HUES6 (cell line): ENCODE data around the gene GNAI3.

Experiments
- H3K27ac ChIP-seq: 2 replicates; pipeline ENCODE4 v1.7.0; 2013; ENCODE audit warnings: low read depth, mild to moderate bottlenecking, low read length, inconsistent platforms
- H3K27me3 ChIP-seq: 2 replicates; pipeline ENCODE4 v1.6.1; 2013; ENCODE audit warnings: low read length; ENCODE audit not compliant: control insufficient read depth, insufficient read depth
- H3K36me3 ChIP-seq: 2 replicates; pipeline ENCODE4 v1.6.1; 2013; ENCODE audit warnings: low read length; ENCODE audit not compliant: control insufficient read depth, insufficient read depth
- H3K4me1 ChIP-seq: 2 replicates; pipeline ENCODE4 v1.6.1; 2013; ENCODE audit warnings: low read length; ENCODE audit not compliant: control insufficient read depth, insufficient read depth
- H3K4me3 ChIP-seq: 2 replicates; pipeline ENCODE4 v1.5.1; 2013; ENCODE audit warnings: low read depth, low read length
- H3K9ac ChIP-seq: one replicate; pipeline ENCODE4 v1.6.1; 2013; ENCODE audit warnings: mild to moderate bottlenecking, low read length
- H3K9me3 ChIP-seq: 2 replicates; pipeline ENCODE4 v1.6.1; 2013; ENCODE audit warnings: low read depth, low read length; ENCODE audit not compliant: control insufficient read depth, insufficient read depth

The GNAI3 gene

DNA sequence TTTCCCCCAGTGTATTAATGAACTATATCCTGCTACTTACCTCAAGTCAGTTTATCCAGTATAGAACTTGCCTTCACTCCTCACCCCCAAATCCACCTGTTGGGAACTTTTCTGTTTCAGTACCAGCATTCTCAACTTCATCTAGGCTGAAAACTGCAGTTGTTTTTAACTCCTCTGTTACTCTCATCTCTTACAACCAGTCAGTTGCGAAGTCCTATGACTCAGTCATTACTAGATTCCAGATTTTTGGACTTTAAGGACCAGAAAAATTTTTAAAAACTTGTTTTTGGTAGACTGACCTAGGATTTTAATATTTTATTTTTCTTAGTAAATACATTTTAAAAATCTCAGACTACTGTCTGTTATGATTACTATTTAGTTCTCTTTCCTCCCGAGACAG, 8.1 kb downstream of the GNAI3 start:
- Histone ChIP-seq H3K27me3 (no peaks in the 10 kb centered on the region), H3K4me1 (0 out of 2 replicates have a peak, but pooled peaks cover 16% of the 10 kb centered on the region), H3K9ac (no peak overlapping the region), H3K9me3 (no peaks in the 10 kb centered on the region), H3K27ac (no peak overlapping the region), H3K36me3 (no peaks in the 10 kb centered on the region), H3K4me3 (no peak overlapping the region)

DNA sequence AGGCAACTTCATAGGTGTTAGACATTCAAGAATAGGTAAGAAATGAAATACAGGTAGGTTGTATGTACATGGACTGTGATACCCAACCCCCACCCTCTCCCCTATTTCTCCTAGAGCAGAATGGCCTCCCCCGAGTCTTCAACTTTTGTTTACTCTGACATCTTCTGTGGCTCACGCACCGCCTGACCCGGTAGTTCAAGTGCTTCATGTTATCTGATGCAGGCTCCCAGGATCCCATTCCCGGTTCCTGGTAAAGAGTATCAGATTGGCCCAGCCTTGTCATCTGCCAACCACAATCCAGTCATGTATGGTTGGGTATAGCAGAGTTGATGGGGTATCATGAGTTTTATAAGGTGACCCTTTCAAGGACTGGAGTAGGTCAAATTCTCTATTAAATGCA, 9.1 kb downstream of the GNAI3 start:
- no peaks in the 10 kb centered on the region for H3K9me3 ChIP-seq
- no peak overlapping the region for H3K4me3 ChIP-seq
- no peaks in the 10 kb centered on the region for H3K27me3 ChIP-seq
- H3K9ac ChIP-seq = no peak overlapping the region
- H3K27ac ChIP-seq = no peak overlapping the region
- no peaks in the 10 kb centered on the region for H3K36me3 ChIP-seq
- peaks cover 19% of the 10 kb centered on the region for H3K4me1 ChIP-seq

DNA sequence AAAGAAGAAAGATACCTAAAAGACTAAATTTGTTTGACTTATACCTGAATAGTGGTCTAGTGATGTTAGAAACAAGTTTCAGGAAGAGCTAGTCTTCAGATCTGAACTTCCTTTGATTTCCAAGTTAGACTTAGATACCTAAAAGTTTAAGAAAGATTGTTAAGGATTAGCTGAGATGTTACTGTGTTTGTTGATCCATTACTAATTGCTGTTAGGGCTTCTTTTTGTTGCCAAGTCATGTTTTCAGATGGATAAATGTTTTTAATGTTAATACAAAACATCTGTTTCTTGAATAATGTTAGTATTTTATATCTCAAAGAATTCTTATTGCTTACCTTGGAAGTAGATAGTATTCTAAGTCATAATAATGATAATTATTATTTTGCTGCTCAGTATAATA, 11.6 kb downstream of the GNAI3 start:
- Histone ChIP-seq H3K9me3 (no peaks in the 10 kb centered on the region), H3K4me1 (peaks cover 43% of the 10 kb centered on the region), H3K27ac (0 out of 2 replicates have a peak overlapping the region, but pooled peaks have one; percentile 28), H3K27me3 (no peaks in the 10 kb centered on the region), H3K9ac (no peak overlapping the region), H3K4me3 (no peak overlapping the region), H3K36me3 (no peaks in the 10 kb centered on the region)

DNA sequence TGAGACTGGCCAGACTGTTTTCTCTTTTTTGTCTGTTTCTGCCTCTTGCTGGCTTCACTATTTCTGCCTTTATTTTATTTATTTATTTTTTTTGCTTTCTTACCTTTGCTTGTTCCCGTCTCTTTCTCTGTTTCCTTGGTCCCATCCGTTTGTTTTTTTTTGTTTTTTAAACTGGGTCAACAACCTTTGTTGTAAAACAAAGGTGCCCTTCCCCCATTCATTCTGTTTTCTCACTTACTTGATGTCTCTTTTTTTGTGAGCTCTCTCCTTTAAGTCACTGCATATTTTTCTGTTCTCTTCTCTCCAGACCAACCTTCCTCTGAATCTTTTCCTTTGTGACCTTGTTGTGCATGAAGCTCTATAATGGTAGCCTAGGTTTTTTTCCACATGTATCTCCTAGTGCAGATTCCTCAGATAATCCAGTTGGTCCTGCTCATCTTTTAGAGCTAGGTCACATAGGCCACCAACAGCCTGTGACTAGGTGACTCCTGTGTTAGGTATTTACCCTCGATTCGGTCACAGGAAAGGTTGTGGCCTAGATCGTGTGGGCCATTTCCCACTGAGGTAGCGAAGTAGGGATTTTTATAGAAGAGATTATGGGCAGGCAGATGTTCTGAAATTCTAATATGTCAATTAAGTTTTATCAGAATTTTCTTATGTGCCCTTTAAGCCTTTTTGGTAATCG, 15.9 kb downstream of the GNAI3 start:
- H3K9ac ChIP-seq = peak overlapping the region; percentile 46

DNA sequence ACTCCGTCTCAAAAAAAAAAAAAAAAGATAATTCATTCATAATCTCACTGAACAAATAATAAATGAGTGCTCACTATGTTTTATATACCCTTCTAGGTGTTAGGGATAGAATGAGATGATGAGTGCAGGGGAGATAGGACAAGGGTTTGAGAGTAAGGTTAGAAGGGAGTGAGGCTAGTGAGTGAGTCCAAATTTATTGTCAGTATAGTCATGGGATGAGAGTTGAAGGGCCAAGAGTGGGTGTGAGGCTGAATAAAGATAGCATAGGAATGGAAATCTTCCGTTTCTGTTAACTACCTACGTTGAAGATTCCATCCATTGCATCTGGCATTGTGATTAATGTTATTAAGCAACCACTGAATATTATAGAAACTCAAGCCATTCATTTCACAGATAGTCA, 16.8 kb downstream of the GNAI3 start:
- peak overlapping the region; percentile 89; the same call in 1 of the 2 replicates for H3K27ac ChIP-seq
- no peak overlapping the region for H3K9ac ChIP-seq
- H3K4me1 ChIP-seq = peaks cover 52% of the 10 kb centered on the region
- H3K9me3 ChIP-seq = no peaks in the 10 kb centered on the region
- no peaks in the 10 kb centered on the region for H3K27me3 ChIP-seq
- no peak overlapping the region for H3K4me3 ChIP-seq
- no peaks in the 10 kb centered on the region for H3K36me3 ChIP-seq

More for the DNA sequence above, 15.9 kb downstream of the GNAI3 start:
- no peaks in the 10 kb centered on the region for H3K9me3 ChIP-seq
- peak overlapping the region; percentile 48 for H3K4me3 ChIP-seq
- peak overlapping the region; percentile 89 for H3K27ac ChIP-seq
- H3K36me3 ChIP-seq = no peaks in the 10 kb centered on the region
- peaks cover 51% of the 10 kb centered on the region for H3K4me1 ChIP-seq
- no peaks in the 10 kb centered on the region for H3K27me3 ChIP-seq

DNA sequence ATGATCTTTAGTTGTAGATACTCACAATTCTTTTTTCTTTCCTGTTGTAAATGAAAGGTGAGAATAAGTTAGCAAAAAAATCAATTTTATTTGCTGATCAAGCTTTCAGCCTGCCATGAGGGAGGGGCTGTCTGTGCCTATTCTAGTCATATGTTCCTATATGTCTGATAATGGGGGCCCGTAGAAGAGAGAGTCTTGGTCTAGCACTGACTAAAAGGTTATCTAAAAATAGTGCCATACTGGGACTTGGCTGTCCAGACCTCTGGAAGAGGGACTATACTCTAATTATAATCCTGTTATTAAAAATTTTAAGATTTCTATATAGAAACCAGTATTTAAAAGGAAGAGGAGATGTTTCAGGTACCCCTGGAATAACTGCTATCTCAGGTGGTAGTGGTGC, 18.6 kb downstream of the GNAI3 start:
- H3K4me1 ChIP-seq = peaks cover 44% of the 10 kb centered on the region
- no peaks in the 10 kb centered on the region for H3K36me3 ChIP-seq
- H3K9ac ChIP-seq = no peak overlapping the region
- H3K27me3 ChIP-seq = no peaks in the 10 kb centered on the region
- H3K27ac ChIP-seq = no peak overlapping the region
- no peaks in the 10 kb centered on the region for H3K9me3 ChIP-seq
- no peak overlapping the region for H3K4me3 ChIP-seq

DNA sequence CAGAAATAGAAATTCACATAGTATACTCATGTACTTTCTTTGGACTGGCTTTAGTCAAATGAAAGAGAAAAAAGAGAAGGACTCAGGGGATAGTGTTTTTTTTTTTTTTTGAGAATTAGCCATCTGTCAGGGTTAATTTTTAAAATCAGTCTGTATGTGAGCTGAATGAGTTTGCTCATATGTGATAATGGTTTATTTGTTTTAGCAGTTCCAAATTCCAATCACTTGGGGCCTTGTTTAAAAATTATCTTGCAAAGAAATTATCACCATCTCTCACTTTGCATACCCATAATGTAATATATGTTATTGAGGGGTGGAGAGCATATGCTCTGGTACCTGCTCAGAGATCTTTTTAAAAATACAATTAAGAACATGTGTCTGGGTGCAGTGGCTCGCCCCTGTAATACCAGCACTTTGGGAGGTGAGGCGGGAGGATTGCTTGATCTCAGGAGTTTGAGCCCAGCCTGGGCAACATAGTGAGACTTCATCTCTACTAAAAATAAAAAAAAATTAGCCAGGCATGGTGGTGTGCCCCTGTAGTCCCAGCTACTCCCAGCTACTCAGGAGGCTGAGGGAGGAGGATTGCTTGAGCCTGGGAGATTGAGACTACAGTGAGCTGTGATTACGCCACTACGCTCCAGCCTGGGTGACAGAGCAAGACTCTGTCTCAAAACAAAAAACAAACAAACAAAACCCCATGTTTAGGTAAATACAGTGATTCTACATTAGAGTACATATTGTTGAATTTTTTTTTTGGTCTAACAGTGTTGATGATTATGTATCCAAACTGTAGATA, 19.7 kb downstream of the GNAI3 start:
- no peak overlapping the region for H3K9ac ChIP-seq
- H3K27me3 ChIP-seq = no peaks in the 10 kb centered on the region
- H3K36me3 ChIP-seq = no peaks in the 10 kb centered on the region
- peaks cover 35% of the 10 kb centered on the region for H3K4me1 ChIP-seq
- H3K4me3 ChIP-seq = no peak overlapping the region
- no peaks in the 10 kb centered on the region for H3K9me3 ChIP-seq
- H3K27ac ChIP-seq = no peak overlapping the region

DNA sequence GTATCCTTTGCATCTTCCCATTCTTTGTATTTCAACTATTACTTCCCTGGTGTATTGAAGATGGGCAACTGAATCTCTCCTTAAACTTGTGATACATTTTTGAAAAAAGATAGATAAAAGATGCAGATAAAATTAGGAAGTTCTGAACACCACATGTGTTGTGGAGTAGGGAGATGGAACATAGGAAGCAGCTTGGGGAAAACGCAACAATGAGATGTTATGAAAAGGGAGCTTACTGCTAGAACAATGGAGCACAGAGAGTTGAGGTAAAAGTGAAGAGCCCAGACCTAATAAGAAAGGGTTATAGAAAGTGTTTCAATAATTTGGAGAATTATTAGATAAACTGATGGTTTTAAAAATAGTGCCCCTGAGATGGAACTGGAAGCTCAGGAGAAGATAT, 20.9 kb downstream of the GNAI3 start:
- peaks cover 3% of the 10 kb centered on the region; the same call in 1 of the 2 replicates for H3K36me3 ChIP-seq
- H3K9ac ChIP-seq = no peak overlapping the region
- H3K27me3 ChIP-seq = no peaks in the 10 kb centered on the region
- H3K27ac ChIP-seq = no peak overlapping the region
- peaks cover 23% of the 10 kb centered on the region for H3K4me1 ChIP-seq
- no peak overlapping the region for H3K4me3 ChIP-seq
- no peaks in the 10 kb centered on the region for H3K9me3 ChIP-seq

DNA sequence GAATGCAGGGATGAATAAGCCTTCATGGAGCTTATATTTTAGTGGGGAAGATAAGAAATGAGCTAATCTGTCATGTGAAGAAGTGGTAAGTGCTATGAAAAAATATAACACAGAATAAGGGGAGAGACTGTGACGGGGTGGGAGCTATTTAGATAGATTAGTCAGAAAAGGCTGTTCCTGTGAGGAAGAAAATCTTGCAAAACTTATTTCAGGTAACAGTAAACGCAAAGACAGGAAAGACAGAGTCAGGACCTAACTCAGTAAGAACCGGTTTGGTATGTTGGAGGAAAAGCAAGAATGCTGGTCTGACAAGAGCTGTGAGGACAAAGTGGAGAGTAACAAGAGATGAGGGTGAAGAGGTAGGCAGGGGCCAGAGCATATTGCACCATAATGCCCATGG, 22.0 kb downstream of the GNAI3 start:
- H3K4me1 ChIP-seq = peaks cover 12% of the 10 kb centered on the region
- H3K27ac ChIP-seq = no peak overlapping the region
- no peak overlapping the region for H3K4me3 ChIP-seq
- no peaks in the 10 kb centered on the region for H3K27me3 ChIP-seq
- H3K9me3 ChIP-seq = no peaks in the 10 kb centered on the region
- peaks cover 10% of the 10 kb centered on the region for H3K36me3 ChIP-seq
- no peak overlapping the region for H3K9ac ChIP-seq

DNA sequence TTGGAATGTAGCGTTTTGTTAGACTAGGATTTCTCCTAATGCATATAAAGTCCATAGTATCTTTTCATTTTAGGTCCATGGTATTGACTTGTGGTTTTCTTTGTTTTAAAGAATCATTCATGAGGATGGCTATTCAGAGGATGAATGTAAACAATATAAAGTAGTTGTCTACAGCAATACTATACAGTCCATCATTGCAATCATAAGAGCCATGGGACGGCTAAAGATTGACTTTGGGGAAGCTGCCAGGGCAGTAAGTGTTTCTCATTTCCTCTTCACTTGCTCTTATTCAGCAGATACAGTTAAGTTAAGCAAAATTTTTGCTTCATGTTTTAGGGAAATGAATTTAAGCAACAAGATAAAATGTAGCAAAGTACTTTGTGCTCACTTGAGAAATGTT, 25.4 kb downstream of the GNAI3 start:
- Histone ChIP-seq H3K4me3 (no peak overlapping the region), H3K36me3 (peaks cover 13% of the 10 kb centered on the region), H3K9me3 (no peaks in the 10 kb centered on the region), H3K27ac (no peak overlapping the region), H3K27me3 (no peaks in the 10 kb centered on the region), H3K9ac (no peak overlapping the region), H3K4me1 (peaks cover 7% of the 10 kb centered on the region; the same call in 1 of the 2 replicates)

DNA sequence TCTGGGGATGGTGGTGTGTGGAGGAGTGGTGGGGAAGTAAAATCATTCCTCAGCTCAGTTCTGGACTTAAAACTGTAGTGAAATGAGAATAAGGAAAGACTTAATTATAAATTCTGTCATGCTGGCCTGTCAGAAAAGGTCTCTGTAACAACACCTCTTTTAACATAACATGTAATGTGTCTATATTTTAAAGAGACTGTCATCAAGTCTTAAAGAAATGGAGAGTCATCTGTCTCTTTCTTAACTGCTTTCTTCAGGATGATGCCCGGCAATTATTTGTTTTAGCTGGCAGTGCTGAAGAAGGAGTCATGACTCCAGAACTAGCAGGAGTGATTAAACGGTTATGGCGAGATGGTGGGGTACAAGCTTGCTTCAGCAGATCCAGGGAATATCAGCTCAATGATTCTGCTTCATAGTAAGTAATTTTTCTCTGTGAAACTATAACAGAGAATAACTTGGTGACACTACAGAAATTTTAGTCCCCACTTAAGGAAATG, 30.6 kb downstream of the GNAI3 start:
- no peak overlapping the region for H3K9ac ChIP-seq
- no peaks in the 10 kb centered on the region for H3K4me1 ChIP-seq
- H3K27ac ChIP-seq = no peak overlapping the region
- no peak overlapping the region for H3K4me3 ChIP-seq
- no peaks in the 10 kb centered on the region for H3K9me3 ChIP-seq
- H3K36me3 ChIP-seq = peaks cover 50% of the 10 kb centered on the region
- no peaks in the 10 kb centered on the region for H3K27me3 ChIP-seq
